Peyer's patch (tissue), 4 donors: ENCODE results near the gene SETD1A.

ENCODE experiments used
- POLR2A ChIP-seq, 2 donors: fragments of 450-650 bp; IDR thresholded peaks; one replicate each; pipeline ENCODE4 v1.5.1; 2017; ENCODE audit warnings: antibody characterized with exemption in 2 of 2, mild to moderate bottlenecking in 2 of 2, moderate library complexity in 2 of 2
- TF ChIP-seq, protein P1 (sequence below), 6 experiments: fragments of 450-650 bp in 4 of 6; fragments of 200-600 bp in 2 of 6; sonication (generic) in 1 of 6; IDR thresholded peaks; one replicate each; pipeline ENCODE4 v1.5.1; 2017 to 2019; ENCODE audit warnings: antibody characterized with exemption in 6 of 6, mild to moderate bottlenecking in 3 of 6, moderate library complexity in 1 of 6

DNA sequence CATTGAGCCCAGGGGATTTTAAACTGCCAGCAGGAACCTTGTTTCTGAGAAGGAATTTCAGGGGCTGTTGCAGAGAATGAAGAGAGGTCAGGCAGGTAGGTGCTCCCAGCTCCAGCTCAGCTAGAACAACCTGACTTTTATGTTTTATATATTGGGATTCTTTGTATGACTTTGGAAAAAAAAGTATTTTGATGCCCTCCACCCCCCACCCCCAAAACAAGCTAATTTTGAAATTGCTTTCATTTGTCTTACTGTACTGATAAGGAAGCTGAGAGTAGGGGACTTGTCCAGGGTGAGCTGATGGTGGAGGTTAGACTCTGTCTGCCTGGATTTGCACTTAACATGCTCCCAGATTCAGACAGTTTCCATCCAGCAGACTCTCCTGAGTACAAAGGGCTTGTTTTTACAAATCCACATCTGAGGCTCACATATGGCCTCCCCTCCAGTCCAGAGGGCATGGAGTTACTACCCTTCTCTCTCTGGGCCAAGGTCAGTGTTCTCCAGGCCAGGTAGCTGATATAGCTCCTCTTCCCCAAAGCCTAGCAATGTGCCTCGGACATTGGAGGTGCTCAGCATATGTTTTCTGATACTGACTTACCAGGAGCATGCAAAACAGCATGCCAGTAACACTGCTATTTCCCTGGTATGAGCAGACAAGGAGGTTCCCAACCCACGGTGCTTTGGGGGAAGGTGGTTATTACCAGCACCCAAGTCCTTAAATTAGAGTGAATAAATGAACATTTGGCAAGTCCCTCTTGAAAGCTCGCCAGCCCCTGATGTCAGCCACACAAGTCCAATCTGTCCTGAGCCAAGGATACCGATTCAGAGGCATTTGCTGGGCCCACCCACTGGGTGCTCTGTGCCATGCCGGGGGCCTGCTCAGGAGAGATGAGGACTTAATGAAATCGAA is 41.6 kb downstream of the SETD1A start:
- TF ChIP-seq, protein P1, sequence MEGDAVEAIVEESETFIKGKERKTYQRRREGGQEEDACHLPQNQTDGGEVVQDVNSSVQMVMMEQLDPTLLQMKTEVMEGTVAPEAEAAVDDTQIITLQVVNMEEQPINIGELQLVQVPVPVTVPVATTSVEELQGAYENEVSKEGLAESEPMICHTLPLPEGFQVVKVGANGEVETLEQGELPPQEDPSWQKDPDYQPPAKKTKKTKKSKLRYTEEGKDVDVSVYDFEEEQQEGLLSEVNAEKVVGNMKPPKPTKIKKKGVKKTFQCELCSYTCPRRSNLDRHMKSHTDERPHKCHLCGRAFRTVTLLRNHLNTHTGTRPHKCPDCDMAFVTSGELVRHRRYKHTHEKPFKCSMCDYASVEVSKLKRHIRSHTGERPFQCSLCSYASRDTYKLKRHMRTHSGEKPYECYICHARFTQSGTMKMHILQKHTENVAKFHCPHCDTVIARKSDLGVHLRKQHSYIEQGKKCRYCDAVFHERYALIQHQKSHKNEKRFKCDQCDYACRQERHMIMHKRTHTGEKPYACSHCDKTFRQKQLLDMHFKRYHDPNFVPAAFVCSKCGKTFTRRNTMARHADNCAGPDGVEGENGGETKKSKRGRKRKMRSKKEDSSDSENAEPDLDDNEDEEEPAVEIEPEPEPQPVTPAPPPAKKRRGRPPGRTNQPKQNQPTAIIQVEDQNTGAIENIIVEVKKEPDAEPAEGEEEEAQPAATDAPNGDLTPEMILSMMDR (IDR thresholded peaks at IDR 0.05) = no peak
- TF ChIP-seq POLR2A (IDR thresholded peaks at IDR 0.05) = no peak
